Smooth muscle cell (in vitro differentiated cells): Measurements from ENCODE around the gene ANXA7. TPM values are rescaled to one million over a fixed set of nuclear protein-coding genes. Genes with fewer than 3 reads are reported as not detected.
A peak's percentile ranks its signal among the peaks of the same experiment; 100 is the strongest.

Experiments
- DNase-seq: peaks from one replicate; lab custom pipeline; 2025; ENCODE audit not compliant: unreplicated experiment; lab: John Stamatoyannopoulos, UW
- H2AFZ ChIP-seq: fragments of 200-600 bp; sonication (generic); 2 replicates; pipeline ENCODE4 v1.6.0; 2016; ENCODE audit warnings: antibody characterized with exemption, low read depth, mild to moderate bottlenecking
- H3F3A ChIP-seq: fragments of 200-600 bp; sonication (generic); 2 replicates; pipeline ENCODE4 v1.6.0; 2017; ENCODE audit warnings: antibody characterized with exemption, low read depth
- H3K27ac ChIP-seq: fragments of 200-600 bp; sonication (generic); 2 replicates; pipeline ENCODE4 v1.5.1; 2016; ENCODE audit warnings: low read depth, mild to moderate bottlenecking
- H3K27me3 ChIP-seq: fragments of 200-600 bp; sonication (generic); 2 replicates; pipeline ENCODE4 v1.6.1; 2016; ENCODE audit warnings: low read depth, mild to moderate bottlenecking
- H3K36me3 ChIP-seq: fragments of 200-600 bp; sonication (generic); 2 replicates; pipeline ENCODE4 v1.5.1; 2016; ENCODE audit warnings: low read depth
- H3K4me1 ChIP-seq: fragments of 200-600 bp; sonication (generic); 2 replicates; pipeline ENCODE4 v1.5.1; 2016; ENCODE audit warnings: low read depth
- H3K4me2 ChIP-seq: fragments of 200-600 bp; sonication (generic); 2 replicates; pipeline ENCODE4 v1.6.0; 2016; ENCODE audit warnings: mild to moderate bottlenecking
- H3K4me3 ChIP-seq: fragments of 200-600 bp; sonication (generic); 2 replicates; pipeline ENCODE4 v1.5.1; 2016; ENCODE audit warnings: mild to moderate bottlenecking
- H3K79me2 ChIP-seq: fragments of 200-600 bp; sonication (generic); 2 replicates; pipeline ENCODE4 v1.6.0; 2016; ENCODE audit warnings: low read depth, mild to moderate bottlenecking
- H3K9ac ChIP-seq: fragments of 200-600 bp; sonication (generic); 2 replicates; pipeline ENCODE4 v1.6.0; 2016; ENCODE audit warnings: low read depth
- H3K9me3 ChIP-seq: fragments of 200-600 bp; sonication (generic); replicated peaks from 2 replicates; pipeline ENCODE4 v1.5.1; 2016; ENCODE audit warnings: low read depth
- H4K20me1 ChIP-seq: fragments of 200-600 bp; sonication (generic); 2 replicates; pipeline ENCODE4 v1.6.0; 2016; ENCODE audit warnings: low read depth
- CTCF ChIP-seq: fragments of 200-600 bp; sonication (generic); IDR thresholded peaks from 2 replicates; pipeline ENCODE4 v1.5.1; 2017; ENCODE audit warnings: borderline replicate concordance, mild to moderate bottlenecking, antibody characterized with exemption; ENCODE audit not compliant: insufficient read depth, poor library complexity, severe bottlenecking
- WGBS: methylation state at CpG from one replicate; pipeline ENCODE4 v1.1.7; 2016; ENCODE audit warnings: low lambda C conversion rate; 5-methylcytosine and 5-hydroxymethylcytosine counted together
- polyA plus RNA-seq: library from polyadenylated mRNA; unstranded; fragments of >200 nt; fragmentation: Nextera tagmentation; extraction: Ambion mirVana; gene quantifications from 2 replicates; pipeline ENCODE4 v1.2.1, GENCODE V29; 2016
- total RNA-seq: library from RNA; depleted of rRNA; stranded (reverse); fragments of >200 nt; gene quantifications from 2 replicates; pipeline ENCODE4 v1.2.3, GENCODE V29; 2014

ANXA7 gene
- 54.4 and 57.6 TPM in 2 replicates for total RNA-seq
- 52.6 and 59.1 TPM in 2 replicates for polyA plus RNA-seq

DNA sequence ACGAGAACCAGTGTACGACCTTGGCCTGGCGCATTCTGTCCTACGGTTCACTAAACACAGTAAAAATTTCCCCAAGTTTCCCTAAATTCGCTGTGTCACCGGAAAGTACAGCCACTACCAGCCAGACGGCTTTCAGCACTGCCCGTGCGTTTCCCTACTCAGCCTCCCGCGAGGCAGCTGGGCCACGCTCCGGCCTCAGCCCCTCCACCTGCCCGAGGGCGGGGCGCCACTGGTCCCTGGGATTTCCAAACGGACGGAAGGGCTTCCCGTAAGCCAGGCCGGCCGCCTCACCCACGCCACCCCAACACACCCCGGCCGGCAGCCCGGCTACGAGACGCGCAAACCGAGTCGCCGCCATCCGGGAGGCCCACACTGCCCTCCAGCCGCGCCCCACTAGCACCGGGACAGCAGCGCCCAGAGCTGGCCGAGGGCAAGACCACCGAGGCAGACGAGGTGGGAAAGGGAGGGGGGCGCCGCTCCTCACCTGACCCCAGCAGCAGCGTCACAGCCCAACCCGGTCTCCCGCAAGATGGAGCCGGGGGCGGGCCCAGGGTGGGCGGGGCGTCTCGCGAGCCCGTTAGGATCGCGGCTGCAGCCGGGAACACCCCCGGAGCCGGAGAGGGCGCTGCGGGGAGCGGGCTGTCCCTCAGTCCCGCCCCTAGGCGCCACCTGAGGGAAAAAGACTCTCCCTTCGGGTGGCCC, at the start of gene ANXA7:
Gene ANXA7 (minus strand): TSS at position 531 of the 702 bp plus-strand sequence. CDS start 13,202 bp downstream, outside the sequence.
- H3K36me3 ChIP-seq, result no peaks in the 10 kb centered on the region
- WGBS, result 1% methylated on average over 48 of the region's 62 CpGs
- peak within 1 kb of the TSS; percentile 87 for H3K4me2 ChIP-seq
- H3K9ac ChIP-seq, result peak within 1 kb of the TSS; percentile 94
- H3F3A ChIP-seq, result peaks cover 11% of the 10 kb centered on the region
- peaks cover 8% of the 10 kb centered on the region for H3K4me1 ChIP-seq
- H3K9me3 ChIP-seq, result no peaks in the 10 kb centered on the region
- no peak for TF ChIP-seq CTCF
- H2AFZ ChIP-seq, result peak within 1 kb of the TSS; percentile 69
- no peaks in the 10 kb centered on the region for H3K27me3 ChIP-seq
- peaks cover 42% of the 10 kb centered on the region for H3K79me2 ChIP-seq
- H3K27ac ChIP-seq, result peak within 1 kb of the TSS; percentile 90
- DNase-seq, result peak; percentile 75
- H3K4me3 ChIP-seq, result peak within 1 kb of the TSS; percentile 97
- peaks cover 29% of the 10 kb centered on the region for H4K20me1 ChIP-seq

DNA sequence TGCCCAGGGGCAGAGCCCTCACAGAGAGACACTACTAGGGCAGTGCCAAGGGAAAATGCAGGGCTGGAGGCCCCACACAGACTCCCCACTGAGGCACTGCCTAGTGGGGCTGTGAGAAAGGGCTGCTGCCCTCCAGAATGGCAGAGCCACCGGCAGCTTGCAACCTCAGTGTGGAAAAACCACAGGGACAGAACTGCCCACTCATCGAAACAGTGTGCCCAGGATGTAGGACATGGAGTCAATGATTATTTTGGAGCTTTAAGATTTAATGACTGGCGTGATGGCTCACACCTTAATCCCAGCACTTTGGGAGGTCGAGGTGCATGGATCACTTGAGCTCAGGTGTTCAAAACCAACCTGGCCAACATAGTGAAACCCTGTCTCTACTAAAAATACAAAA, 47.0 kb upstream of the ANXA7 start:
- Histone ChIP-seq H3K9me3 (no peaks in the 10 kb centered on the region), H4K20me1 (no peaks in the 10 kb centered on the region), H3K4me1 (no peaks in the 10 kb centered on the region), H3K9ac (no peak overlapping the region), H3K79me2 (no peaks in the 10 kb centered on the region), H3K4me3 (no peak overlapping the region), H3K27ac (no peak overlapping the region), H3K27me3 (no peaks in the 10 kb centered on the region), H3K36me3 (peaks cover 8% of the 10 kb centered on the region), H3K4me2 (no peak overlapping the region), H3F3A (no peaks in the 10 kb centered on the region), H2AFZ (no peak overlapping the region)
- WGBS, result 98% methylated on average over 4 of the region's 4 CpGs
- no peak for TF ChIP-seq CTCF
- no peak for DNase-seq

DNA sequence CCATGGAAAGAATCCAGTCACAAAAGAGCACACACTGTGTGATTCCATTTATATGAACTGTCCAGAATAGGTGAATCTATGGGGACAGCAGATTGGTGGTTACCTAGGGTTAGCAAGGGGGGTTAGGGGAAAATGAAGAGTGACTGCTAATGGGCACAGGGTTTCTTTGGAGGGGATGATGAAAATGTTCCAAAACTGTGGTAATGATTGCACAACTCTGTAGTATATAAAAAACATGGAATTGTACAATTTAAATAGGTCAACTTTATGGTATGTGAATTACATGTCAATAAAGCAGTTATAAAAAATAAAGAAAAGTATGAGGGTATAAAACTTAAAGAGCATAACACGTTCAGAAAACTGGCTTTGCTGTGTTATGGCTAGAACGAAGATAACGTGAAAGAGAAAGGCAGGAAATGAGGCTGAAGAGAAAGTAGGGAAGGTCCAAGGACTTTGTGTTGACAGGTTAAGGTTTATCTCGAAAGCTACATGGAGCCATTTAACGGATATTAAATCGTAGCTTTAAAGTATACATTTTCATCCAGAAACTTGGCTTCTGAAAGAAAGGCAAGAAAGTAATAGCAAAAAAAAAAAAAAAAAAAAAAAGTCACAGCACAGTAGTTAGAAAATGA, 45.9 kb upstream of the ANXA7 start:
- no peaks in the 10 kb centered on the region for H3K27me3 ChIP-seq
- no peak overlapping the region for H3K4me3 ChIP-seq
- no peak for TF ChIP-seq CTCF
- WGBS, result 96% methylated on average over 6 of the region's 6 CpGs
- no peaks in the 10 kb centered on the region for H3K9me3 ChIP-seq
- no peaks in the 10 kb centered on the region for H3K79me2 ChIP-seq
- H3F3A ChIP-seq, result no peaks in the 10 kb centered on the region
- no peak overlapping the region for H2AFZ ChIP-seq
- H3K9ac ChIP-seq, result no peak overlapping the region
- no peaks in the 10 kb centered on the region for H4K20me1 ChIP-seq
- H3K36me3 ChIP-seq, result peaks cover 8% of the 10 kb centered on the region
- no peak for DNase-seq
- no peak overlapping the region for H3K4me2 ChIP-seq
- no peaks in the 10 kb centered on the region for H3K4me1 ChIP-seq
- H3K27ac ChIP-seq, result no peak overlapping the region
